Bone marrow (tissue), 2 donors: ENCODE measurements around the gene RIN3.

Experiments used
- DNase-seq, 2 donors: peaks; one replicate each; lab custom pipeline; 2025; lab: John Stamatoyannopoulos, UW

RIN3 gene

GRCh38 chr14:92484132-92484823 is 29.3 kb upstream of the RIN3 start:
- DNase-seq = no peak

DNA sequence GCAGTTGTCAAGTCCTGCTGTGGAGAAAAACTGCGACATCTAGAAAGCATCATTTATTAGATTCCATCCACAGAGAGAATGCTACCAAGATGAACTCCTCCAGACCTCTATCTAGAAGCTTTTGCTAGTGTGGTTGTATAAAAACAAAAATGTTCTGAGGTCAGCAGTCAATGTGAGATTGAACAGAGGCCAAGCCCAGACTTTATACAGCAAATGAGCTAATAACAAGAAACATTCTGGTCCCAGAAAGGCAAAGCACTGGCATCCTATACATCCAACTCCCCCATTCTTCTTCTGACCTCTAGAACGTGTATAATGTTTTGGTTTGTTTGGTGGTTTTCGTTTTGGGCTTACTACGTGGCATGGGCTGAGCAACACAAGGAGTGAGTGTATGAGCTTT is 26.7 kb upstream of the RIN3 start:
- DNase-seq = no peak

DNA sequence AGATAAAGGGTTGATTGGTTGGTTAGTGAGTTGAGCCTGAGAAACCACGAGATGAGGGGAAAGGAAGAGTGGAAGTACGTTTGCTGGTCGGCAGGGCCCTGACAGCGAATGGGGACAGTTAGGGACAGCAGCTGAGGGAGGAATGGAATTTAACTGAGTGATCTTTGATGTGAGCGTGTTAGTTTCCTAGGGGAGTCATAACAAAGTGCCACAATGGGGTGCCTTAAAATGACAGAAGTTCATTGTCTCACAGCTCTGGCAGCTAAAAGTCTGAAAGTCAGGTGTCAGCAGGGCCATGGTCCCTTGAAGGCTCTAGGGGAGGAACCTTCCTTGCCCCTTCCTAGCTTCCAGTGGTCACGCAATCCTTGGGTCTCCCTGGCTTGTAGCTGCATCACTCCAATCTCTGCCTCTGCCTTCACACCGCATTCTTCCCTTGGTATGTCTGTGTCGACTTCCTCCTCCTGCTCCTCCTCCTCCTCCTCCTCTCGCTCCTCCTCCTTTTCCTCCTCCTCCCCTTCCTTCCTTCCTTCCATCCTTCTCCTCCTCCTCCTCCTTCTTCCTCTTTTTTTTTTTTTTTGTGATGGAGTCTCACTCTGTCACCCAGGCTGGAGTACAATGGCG is 26.0 kb upstream of the RIN3 start:
- no peak for DNase-seq

DNA sequence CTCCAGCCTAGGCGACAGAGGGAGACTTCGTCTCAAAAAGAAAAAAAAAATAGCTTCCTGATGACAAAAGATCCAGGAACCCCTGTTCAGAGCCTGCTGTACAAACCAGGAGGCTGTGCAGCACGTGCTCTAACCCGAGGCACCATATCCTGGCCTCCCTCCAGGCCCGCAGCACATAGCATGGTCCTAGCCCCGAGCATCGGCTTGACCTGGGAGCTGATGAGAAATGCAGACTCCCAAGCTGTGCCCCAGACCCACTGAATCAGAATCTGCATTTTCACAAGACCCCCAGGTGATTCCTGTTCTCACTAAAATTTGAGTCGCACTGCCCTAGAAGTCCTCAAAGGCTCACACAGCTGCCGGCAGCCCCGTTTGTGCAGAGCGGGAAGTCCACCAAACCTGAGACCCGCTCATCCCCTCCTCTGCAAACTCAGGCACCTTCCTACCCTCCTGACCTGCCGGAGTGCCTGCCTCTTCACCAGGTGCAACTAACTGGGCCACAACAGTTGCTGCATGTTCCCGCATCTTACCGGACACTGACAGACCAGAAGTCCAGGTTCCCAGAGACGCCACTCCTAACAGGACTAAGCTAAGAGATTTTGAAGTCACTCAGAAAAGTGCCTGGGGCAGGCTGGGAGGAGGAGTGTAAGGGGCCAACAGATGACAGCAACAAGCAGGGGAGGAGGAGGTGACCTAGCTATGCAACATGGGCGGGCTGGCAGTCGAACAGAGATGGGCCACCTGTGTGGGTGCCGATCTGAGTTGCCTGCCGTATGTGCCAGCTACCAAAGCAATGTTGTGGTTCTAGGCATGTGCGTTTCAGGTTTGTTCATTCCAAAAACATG is 24.0 kb upstream of the RIN3 start:
- no peak for DNase-seq

DNA sequence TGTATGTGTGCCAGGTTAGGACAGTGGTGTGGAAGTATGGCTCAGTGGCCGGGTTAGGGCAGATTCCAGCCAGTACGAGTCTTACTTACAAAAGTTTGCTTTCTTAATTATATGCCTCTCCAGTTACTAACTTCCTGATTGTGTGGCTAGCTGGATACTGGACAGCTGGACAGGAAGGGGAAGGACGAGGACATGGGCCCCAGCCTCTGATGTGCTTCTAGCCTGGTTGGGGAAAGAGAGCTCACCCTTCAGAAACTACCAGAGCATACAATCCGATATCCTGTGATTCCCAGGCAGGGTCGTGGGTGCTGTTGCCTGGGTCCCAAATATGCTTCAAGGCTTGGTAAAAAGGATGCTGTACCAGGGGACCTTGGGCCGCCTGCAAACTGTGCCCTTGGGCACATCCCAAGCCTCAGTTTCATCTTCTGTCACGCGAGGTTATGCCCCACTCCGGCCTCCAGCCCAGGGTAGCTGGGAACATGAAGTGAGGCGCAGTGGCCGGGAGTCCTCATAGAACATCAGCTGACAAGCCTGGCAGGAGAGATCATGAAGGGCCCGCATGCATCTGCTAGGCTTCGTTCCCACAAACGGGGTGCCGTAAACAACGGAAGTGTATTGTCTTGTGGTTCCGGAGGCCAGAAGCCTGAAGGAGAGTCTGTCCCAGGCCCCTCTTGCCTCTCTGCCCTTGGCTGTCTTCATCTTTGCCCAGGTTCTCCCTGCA is 23.2 kb upstream of the RIN3 start:
- DNase-seq = no peak

DNA sequence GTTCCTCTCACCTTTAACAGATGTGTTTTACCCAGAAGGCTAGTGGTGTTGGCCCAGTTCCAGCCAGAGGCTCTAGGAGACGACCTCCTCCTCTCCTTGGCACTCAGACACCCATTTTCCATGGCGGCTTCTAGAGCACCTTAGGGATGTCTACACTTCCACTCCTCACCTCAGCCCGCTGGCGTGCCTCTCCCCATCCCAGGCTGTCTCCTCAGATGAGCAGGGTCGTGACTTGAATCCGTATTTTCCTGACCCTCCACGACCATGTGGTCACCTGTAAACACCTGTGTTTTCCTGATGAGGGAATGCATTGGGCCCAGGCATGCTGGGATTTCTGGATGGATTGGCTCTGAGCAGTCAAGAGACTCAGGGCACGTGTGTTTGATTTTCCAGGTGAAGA is 21.8 kb upstream of the RIN3 start:
- DNase-seq = no peak

DNA sequence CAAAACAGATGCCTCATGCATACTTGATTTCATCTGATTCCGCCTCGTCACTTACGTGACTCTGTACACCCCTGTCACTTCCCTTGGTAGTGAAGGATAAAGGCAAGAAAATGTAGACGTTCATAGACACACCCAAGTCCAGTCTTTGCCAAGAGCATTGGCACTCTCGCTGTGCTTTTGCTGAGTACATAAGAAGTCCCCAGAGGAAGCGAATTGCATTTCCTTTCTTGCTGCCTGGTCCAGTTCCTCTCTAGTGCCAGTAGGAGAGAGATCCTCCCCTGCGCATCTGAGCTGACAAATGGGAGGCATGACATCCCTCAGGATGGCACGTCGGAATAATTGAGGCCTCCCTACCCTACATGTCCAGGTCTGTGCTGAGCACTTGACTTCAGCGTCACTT is 21.3 kb upstream of the RIN3 start:
- DNase-seq = no peak

DNA sequence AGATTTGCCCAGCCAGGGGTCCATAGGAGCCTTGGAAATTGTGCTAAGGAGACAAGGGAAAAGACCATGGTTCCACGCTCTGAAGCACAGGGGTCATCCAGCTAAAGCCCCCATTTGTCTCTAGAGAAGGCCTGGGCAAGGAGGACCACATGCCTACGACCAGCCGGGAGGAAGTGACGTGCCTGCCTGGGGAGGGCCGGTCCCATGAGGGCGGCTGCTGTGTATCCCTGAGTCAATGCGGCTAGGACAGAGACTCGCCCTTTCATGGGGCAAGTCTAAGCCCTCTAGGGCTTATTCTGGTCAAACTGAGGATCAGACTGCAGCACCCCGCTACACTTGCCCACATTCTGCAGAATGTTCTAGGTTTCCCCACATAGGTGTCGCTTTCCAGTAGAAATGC is 20.6 kb upstream of the RIN3 start:
- no peak for DNase-seq

- no peak for DNase-seq
These were observed 20.1 kb upstream of the RIN3 start for GRCh38 chr14:92493492-92493891.

DNA sequence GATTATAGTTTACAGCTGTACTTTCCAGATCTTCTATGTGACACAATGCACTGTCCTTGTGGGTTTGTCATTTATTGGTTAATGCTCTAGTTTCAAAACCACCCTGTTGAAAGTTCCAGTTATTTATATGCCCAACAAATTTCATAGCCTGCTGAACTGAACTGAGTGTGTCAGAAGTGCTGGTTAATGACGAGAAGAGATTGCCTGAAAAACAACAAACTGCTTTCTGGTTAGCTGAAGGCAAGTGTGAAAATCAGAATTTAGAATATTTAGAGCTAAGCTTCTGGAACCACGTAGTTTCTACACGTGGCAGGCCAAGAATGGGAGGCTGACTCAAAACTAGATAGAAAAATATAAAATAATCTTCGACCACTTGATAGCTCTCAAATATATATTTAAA is 19.1 kb upstream of the RIN3 start:
- no peak for DNase-seq

GRCh38 chr14:92495027-92495426 is 18.6 kb upstream of the RIN3 start:
- no peak for DNase-seq

- no peak for DNase-seq
These were observed 17.3 kb upstream of the RIN3 start for GRCh38 chr14:92496191-92496857.

DNA sequence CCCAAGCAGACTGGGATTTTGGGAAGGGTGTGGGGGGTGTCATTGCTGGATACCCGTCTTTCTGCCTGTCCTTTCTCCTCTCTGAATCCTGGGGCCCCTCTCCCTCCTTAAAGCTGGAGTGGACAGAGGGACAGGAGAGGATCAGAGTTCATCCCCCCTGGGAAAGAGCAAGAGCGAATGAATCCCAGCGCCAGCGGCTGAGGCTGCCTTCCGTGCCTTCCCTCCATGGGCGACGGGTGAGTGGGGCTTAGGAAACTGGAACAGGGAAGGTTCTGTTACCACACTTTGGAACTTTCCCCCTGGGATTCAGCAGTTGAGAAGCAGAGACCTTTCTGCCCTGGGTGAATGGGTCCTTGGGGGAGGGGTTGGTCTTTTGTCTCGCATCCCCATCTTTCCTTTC is 16.2 kb upstream of the RIN3 start:
- no peak for DNase-seq

DNA sequence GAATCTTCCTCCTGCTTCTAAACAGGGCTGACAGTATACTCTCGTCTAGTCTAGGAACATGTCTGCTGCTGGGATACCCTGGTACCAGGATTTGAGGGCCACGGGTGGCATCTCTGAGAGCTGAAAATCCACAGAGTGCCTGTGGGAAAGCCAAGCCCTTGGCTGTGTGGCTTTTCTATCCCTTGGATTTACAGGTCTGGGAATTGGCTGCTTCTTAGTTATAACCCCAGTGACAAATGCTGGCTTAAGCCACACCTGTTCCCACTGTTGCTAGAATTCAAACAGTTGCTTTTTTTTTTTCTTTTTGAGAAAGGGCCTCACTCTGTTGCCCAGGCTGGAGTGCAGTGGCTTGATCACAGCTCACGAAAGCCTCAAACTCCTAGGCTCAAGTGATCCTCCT is 14.3 kb upstream of the RIN3 start:
- no peak for DNase-seq

DNA sequence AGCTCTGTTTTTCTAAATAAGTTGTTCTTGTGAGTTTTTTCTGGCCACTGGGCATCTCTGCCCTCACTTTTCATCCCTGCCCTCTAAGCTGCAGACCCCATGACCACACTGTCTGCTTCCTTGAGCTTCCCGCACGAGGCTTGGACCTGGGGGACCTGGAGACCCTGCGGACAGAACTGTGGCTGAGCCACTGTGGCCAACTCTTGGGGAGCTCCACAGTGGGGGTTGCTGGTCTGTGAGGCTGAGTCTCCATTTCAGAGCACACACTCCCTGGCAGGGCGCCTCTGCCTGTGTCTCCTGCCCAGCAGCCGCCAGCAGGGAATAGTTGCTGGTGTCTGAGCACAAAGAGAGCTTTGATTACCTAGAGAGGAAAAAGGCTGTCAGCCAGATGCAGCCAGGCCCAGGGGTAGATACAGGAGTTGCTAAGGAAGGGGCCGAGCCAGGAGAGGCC is 13.1 kb upstream of the RIN3 start:
- no peak for DNase-seq

- no peak for DNase-seq
These were observed 11.7 kb upstream of the RIN3 start for GRCh38 chr14:92501891-92502351.

GRCh38 chr14:92502541-92503286 is 10.9 kb upstream of the RIN3 start:
- DNase-seq = no peak

- DNase-seq = no peak
These were observed 9.7 kb upstream of the RIN3 start for GRCh38 chr14:92503756-92504491.

- DNase-seq = no peak
These were observed 7.8 kb upstream of the RIN3 start for GRCh38 chr14:92505826-92506225.

GRCh38 chr14:92506231-92506630 is 7.3 kb upstream of the RIN3 start:
- DNase-seq = no peak
